ENCODE measurements around the gene CFAP53.

Gene CFAP53

DNA sequence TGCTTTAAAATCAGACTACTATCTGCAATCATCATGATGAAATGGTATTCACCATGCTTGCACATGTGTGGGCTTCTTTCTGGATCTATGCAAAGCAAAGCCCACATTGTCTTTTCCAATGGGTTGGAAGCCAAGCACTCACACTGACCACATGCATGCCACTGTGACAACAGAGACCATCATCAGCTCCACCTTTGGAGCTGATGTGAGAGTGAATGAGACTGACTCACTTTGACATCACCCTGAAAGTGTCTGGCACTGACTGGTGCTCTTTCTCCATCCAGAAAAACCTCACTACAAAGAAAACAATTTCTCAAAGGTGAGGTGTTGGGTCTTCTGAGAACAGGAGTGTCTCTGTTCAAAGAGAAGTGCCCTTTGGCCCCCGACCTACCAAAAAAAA, 76.1 kb downstream of the CFAP53 start:
- TF ChIP-seq GLIS3 (CRISPR knock-in tag; IDR thresholded peaks at IDR 0.05) (no peak), PPARA (CRISPR knock-in tag; IDR thresholded peaks at IDR 0.05; ENCODE audit: borderline replicate concordance) (no peak), SNAI2 (CRISPR knock-in tag; IDR thresholded peaks at IDR 0.05) (no peak), ZFP3 (CRISPR knock-in tag; IDR thresholded peaks at IDR 0.05) (no peak), ZNF8 (CRISPR knock-in tag; IDR thresholded peaks at IDR 0.05) (no peak), RARB (CRISPR knock-in tag; IDR thresholded peaks at IDR 0.05) (no peak)
- no peak for ATAC-seq

- TF ChIP-seq CREB5 (CRISPR knock-in tag; IDR thresholded peaks at IDR 0.05; ENCODE audit: low read depth) (no peak), RARB (CRISPR knock-in tag; IDR thresholded peaks at IDR 0.05) (no peak), TCF4 (CRISPR knock-in tag; IDR thresholded peaks at IDR 0.05; ENCODE audit: borderline replicate concordance) (no peak)
- ATAC-seq = no peak
Measured at GRCh38 chr18:50189160-50189559, 77.1 kb downstream of the CFAP53 start.

- ATAC-seq = no peak
- TF ChIP-seq PPARA (CRISPR knock-in tag; IDR thresholded peaks at IDR 0.05; ENCODE audit: borderline replicate concordance) = no peak
- no peak for TF ChIP-seq ZFP3 (CRISPR knock-in tag; IDR thresholded peaks at IDR 0.05)
- no peak for TF ChIP-seq RARB (CRISPR knock-in tag; IDR thresholded peaks at IDR 0.05)
- TF ChIP-seq ZNF8 (CRISPR knock-in tag; IDR thresholded peaks at IDR 0.05) = no peak
- TF ChIP-seq CSDC2 (CRISPR knock-in tag; IDR thresholded peaks at IDR 0.05) = no peak
Measured at GRCh38 chr18:50188652-50189051, 77.6 kb downstream of the CFAP53 start.

DNA sequence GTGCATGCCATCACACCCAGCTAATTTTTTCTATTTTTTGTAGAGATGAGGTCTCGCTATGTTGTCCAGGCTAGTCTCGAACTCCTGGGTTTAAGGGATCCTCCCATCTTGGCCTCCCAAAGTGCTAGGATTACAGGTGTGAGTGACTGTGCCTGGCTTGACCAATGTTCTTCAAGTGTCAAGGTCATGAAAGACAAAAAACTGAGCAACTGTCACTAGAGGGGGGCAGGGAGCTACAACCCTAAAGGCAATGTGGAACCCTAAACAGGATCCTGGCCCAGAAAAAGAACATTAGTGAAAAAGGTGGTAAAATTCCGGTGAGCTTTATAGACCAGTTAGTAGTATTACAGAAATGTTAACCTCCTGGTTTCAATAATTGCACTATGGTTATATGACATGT, 78.6 kb downstream of the CFAP53 start:
- TF ChIP-seq ZFP30 (CRISPR knock-in tag; IDR thresholded peaks at IDR 0.05) = no peak
- no peak for TF ChIP-seq RARB (CRISPR knock-in tag; IDR thresholded peaks at IDR 0.05)
- TF ChIP-seq ZNF70 (CRISPR knock-in tag; IDR thresholded peaks at IDR 0.05) = no peak
- no peak for TF ChIP-seq ZNF8 (CRISPR knock-in tag; IDR thresholded peaks at IDR 0.05)
- no peak for TF ChIP-seq ISL1 (CRISPR knock-in tag; IDR thresholded peaks at IDR 0.05)
- no peak for TF ChIP-seq CSDC2 (CRISPR knock-in tag; IDR thresholded peaks at IDR 0.05)
- TF ChIP-seq ZFP3 (CRISPR knock-in tag; IDR thresholded peaks at IDR 0.05) = no peak
- TF ChIP-seq PPARA (CRISPR knock-in tag; IDR thresholded peaks at IDR 0.05; ENCODE audit: borderline replicate concordance) = no peak
- ATAC-seq = no peak

- ATAC-seq = no peak
- TF ChIP-seq ARNTL (CRISPR knock-in tag; IDR thresholded peaks at IDR 0.05; ENCODE audit: borderline replicate concordance, low read depth) = no peak
Measured at GRCh38 chr18:50186385-50186784, 79.9 kb downstream of the CFAP53 start.

GRCh38 chr18:50183556-50183955, 82.7 kb downstream of the CFAP53 start:
- no peak for ATAC-seq
- TF ChIP-seq, protein P1, sequence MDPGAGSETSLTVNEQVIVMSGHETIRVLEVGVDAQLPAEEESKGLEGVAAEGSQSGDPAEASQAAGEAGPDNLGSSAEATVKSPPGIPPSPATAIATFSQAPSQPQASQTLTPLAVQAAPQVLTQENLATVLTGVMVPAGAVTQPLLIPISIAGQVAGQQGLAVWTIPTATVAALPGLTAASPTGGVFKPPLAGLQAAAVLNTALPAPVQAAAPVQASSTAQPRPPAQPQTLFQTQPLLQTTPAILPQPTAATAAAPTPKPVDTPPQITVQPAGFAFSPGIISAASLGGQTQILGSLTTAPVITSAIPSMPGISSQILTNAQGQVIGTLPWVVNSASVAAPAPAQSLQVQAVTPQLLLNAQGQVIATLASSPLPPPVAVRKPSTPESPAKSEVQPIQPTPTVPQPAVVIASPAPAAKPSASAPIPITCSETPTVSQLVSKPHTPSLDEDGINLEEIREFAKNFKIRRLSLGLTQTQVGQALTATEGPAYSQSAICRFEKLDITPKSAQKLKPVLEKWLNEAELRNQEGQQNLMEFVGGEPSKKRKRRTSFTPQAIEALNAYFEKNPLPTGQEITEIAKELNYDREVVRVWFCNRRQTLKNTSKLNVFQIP (CRISPR knock-in tag; IDR thresholded peaks at IDR 0.05; ENCODE audit: borderline replicate concordance, low read depth) = no peak
- TF ChIP-seq PATZ1 (CRISPR knock-in tag; IDR thresholded peaks at IDR 0.05; ENCODE audit: borderline replicate concordance) (no peak), ZNF8 (CRISPR knock-in tag; IDR thresholded peaks at IDR 0.05) (no peak), ZFP3 (CRISPR knock-in tag; IDR thresholded peaks at IDR 0.05) (no peak), CSRNP3 (CRISPR knock-in tag; IDR thresholded peaks at IDR 0.05) (no peak), CSDC2 (CRISPR knock-in tag; IDR thresholded peaks at IDR 0.05) (no peak)

DNA sequence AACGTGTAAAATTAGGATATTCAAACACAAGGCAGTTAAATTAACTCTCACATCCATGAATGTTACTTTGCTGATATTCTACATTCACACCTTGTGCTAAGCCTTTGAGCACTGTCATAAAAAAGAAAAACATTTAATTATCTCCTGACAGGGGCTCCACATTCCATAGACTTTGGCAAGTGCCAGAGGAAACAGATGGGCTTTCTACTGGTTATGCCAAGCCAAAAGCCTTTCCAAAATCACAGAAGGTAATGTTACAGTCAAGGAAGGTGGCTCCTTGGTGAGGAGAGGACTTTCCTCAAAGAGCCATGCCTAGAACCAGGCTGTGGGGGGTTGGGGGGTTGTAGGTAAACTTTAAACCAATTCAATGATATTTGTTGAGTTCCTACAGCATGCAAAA, 83.8 kb downstream of the CFAP53 start:
- ATAC-seq = no peak
- TF ChIP-seq ISL1 (CRISPR knock-in tag; IDR thresholded peaks at IDR 0.05) = no peak
- TF ChIP-seq ZNF565 (CRISPR knock-in tag; conservative IDR thresholded peaks at IDR 0.05; ENCODE audit: low read depth) = no peak
- TF ChIP-seq TOX (CRISPR knock-in tag; IDR thresholded peaks at IDR 0.05; ENCODE audit: borderline replicate concordance) = no peak
- no peak for TF ChIP-seq SNAI2 (CRISPR knock-in tag; IDR thresholded peaks at IDR 0.05)
- TF ChIP-seq CSRNP3 (CRISPR knock-in tag; IDR thresholded peaks at IDR 0.05) = no peak
- TF ChIP-seq CREB5 (CRISPR knock-in tag; IDR thresholded peaks at IDR 0.05; ENCODE audit: low read depth) = no peak
- TF ChIP-seq GLIS3 (CRISPR knock-in tag; IDR thresholded peaks at IDR 0.05) = no peak
- no peak for TF ChIP-seq OSR1 (CRISPR knock-in tag; IDR thresholded peaks at IDR 0.05)
- TF ChIP-seq ZFP3 (CRISPR knock-in tag; IDR thresholded peaks at IDR 0.05) = no peak

All from SK-N-SH treated with all-trans-retinoic acid at 6 μM for 48 hours (cell line).